Measurements from ENCODE around the gene KCNJ1.

The KCNJ1 gene

GRCh38 chr11:128905345-128906184, 38.5 kb upstream of the KCNJ1 start:
- H3K27me3 Mint-ChIP-seq: peaks cover 61% of the 10 kb centered on the region
- no peaks in the 10 kb centered on the region for H3K9me3 Mint-ChIP-seq
- H3K27ac Mint-ChIP-seq: no peak overlapping the region
- DNase-seq: peak; percentile 56
- no peaks in the 10 kb centered on the region for H3K36me3 Mint-ChIP-seq (ENCODE audit: low read depth)
- peak overlapping the region; percentile 70 for H3K4me3 Mint-ChIP-seq
- peaks cover 14% of the 10 kb centered on the region for H3K4me1 Mint-ChIP-seq (ENCODE audit: low read depth)

DNA sequence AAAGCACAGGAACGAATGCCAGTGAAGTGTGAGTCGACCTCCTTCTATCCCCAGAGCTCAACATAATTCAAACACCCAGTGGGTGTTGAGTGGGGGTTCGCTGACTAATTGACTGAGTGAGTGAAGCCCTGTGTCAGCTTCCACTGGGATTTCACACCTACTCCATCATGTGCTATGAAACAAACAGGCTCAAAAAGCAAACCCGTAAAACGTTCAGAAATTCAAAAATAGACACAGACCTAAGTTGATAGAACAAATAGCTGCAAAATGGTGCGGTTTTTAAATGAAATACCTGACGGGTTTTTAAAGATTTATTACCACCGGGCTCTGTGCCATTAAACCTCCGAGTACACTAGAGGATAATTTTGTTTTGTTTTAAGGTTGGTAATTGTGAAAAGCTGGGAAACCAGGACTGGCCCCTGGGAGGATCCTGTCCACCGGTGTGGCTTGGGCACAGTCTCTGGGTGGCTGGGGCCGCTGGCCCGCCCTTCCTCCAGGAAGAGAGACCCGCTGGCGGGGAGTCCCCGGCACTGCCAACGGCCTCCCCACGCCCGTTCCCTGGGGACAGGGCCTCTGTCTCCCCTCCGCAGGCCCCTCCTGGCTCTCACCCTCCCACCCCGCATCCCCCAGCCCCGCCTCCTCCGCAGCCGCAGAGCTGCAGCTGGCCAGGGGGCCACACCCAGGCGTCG, 37.7 kb upstream of the KCNJ1 start:
- Mint-ChIP-seq H3K9me3 (no peaks in the 10 kb centered on the region), H3K27me3 (peaks cover 57% of the 10 kb centered on the region), H3K36me3 (ENCODE audit: low read depth) (no peaks in the 10 kb centered on the region), H3K27ac (no peak overlapping the region), H3K4me3 (peak overlapping the region; percentile 40), H3K4me1 (ENCODE audit: low read depth) (peaks cover 14% of the 10 kb centered on the region)
- DNase-seq: no peak

DNA sequence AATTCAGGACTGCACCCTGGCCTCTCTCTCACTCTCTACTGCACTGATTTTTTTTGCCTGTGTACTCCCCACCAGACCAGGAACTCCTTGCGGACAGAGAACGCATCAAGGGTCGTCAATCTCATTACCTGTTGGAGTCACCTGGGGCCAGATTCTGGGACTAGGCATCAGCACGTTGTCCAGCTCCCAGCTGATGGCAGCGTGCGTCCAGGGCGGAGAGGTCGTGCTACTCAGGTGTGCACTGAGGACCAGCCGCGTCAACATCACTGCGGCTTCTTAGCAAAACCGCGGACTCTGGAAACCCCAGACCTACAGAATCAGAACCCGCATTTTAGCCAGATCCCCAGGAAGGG, 37.2 kb upstream of the KCNJ1 start:
- peaks cover 52% of the 10 kb centered on the region for H3K27me3 Mint-ChIP-seq
- DNase-seq: no peak
- H3K27ac Mint-ChIP-seq: no peak overlapping the region

GRCh38 chr11:128903248-128904061, 36.4 kb upstream of the KCNJ1 start:
- DNase-seq: no peak

More for the DNA sequence above, 37.2 kb upstream of the KCNJ1 start:
- Mint-ChIP-seq H3K36me3 (ENCODE audit: low read depth) (no peaks in the 10 kb centered on the region), H3K9me3 (no peaks in the 10 kb centered on the region), H3K4me3 (no peak overlapping the region), H3K4me1 (ENCODE audit: low read depth) (peaks cover 14% of the 10 kb centered on the region)

DNA sequence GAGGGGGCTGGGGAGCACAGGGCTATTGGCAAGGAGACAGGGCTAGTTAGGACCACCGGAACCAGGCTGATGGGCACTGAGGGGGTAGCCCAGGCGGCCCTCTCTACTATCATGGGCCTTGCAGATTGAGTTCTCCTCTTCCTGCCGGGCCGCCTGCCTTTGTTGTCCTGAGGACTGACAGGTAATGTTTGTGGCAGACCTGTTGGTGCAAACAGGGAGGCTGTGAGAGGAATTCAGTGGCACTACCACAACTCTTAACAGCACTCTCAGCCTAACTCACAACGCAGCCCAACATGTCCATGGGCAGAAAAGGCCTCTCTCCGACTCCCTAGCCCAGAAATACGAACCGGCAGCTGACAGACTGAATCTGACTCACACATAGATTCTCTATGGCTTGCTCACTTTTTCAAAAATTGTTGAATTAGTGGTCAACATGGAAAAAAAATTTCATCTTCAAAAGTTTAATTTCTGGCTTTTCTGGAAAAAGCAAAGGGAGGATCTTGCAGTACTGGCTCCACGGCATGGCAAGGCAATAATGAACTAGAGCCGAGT, 35.5 kb upstream of the KCNJ1 start:
- no peaks in the 10 kb centered on the region for H3K36me3 Mint-ChIP-seq (ENCODE audit: low read depth)
- H3K4me3 Mint-ChIP-seq: no peak overlapping the region
- H3K9me3 Mint-ChIP-seq: no peaks in the 10 kb centered on the region
- H3K27ac Mint-ChIP-seq: no peak overlapping the region
- no peak for DNase-seq
- H3K27me3 Mint-ChIP-seq: peaks cover 35% of the 10 kb centered on the region
- H3K4me1 Mint-ChIP-seq (ENCODE audit: low read depth): peaks cover 14% of the 10 kb centered on the region

More at GRCh38 chr11:128903248-128904061, 36.4 kb upstream of the KCNJ1 start:
- H3K9me3 Mint-ChIP-seq: no peaks in the 10 kb centered on the region
- no peak overlapping the region for H3K4me3 Mint-ChIP-seq
- no peak overlapping the region for H3K27ac Mint-ChIP-seq
- peaks cover 14% of the 10 kb centered on the region for H3K4me1 Mint-ChIP-seq (ENCODE audit: low read depth)
- peaks cover 44% of the 10 kb centered on the region for H3K27me3 Mint-ChIP-seq
- H3K36me3 Mint-ChIP-seq (ENCODE audit: low read depth): no peaks in the 10 kb centered on the region

- Mint-ChIP-seq H3K4me1 (ENCODE audit: low read depth) (peaks cover 14% of the 10 kb centered on the region), H3K4me3 (no peak overlapping the region), H3K36me3 (ENCODE audit: low read depth) (no peaks in the 10 kb centered on the region), H3K27me3 (peaks cover 28% of the 10 kb centered on the region), H3K9me3 (no peaks in the 10 kb centered on the region), H3K27ac (no peak overlapping the region)
- no peak for DNase-seq
Observed at GRCh38 chr11:128901653-128902514, 34.8 kb upstream of the KCNJ1 start.

DNA sequence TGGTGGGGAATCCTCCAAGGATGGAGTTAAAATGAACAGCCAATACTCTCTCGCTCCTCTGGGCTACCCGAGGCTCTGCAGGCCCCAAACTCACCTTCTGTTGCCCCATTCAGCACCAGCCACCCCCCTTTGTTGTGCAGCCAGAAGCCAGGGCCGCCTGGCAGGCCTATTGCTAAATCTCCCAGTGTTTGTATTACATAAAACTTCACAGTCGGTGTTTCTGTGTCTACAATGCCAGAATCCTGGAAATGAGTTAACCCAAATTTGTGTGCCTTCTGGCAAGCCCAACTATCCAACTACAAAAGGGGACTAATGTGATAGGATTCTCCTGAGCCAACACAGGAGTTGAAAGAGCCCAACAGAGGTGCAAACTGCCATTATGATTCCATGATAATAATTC, 33.4 kb upstream of the KCNJ1 start:
- Mint-ChIP-seq H3K9me3 (no peaks in the 10 kb centered on the region), H3K4me3 (no peak overlapping the region), H3K27me3 (peaks cover 19% of the 10 kb centered on the region), H3K27ac (no peak overlapping the region), H3K36me3 (ENCODE audit: low read depth) (no peaks in the 10 kb centered on the region), H3K4me1 (ENCODE audit: low read depth) (peaks cover 8% of the 10 kb centered on the region)
- no peak for DNase-seq

GRCh38 chr11:128898580-128899344, 31.7 kb upstream of the KCNJ1 start:
- peaks cover 19% of the 10 kb centered on the region for H3K27me3 Mint-ChIP-seq
- DNase-seq: no peak
- no peak overlapping the region for H3K27ac Mint-ChIP-seq

DNA sequence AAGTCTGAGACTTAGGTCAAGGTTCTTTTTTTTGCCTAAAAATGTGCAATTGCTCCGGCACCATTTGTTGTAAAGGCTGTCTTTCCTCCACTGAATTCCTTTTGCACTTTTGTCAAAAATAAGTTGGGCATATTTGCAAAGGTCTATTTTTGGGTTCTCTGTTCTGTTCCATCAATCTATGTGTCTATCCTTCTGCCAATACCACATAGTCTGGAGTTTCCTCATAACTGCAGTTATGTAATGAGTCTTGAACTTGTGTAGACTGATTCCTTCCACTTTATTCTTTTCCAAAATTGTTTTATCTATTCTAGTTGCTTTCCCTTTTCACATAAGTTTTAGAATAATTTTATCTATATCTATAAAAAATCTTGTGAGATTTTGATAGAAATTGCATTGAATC, 30.7 kb upstream of the KCNJ1 start:
- H3K27ac Mint-ChIP-seq: no peak overlapping the region
- H3K4me3 Mint-ChIP-seq: no peak overlapping the region
- H3K9me3 Mint-ChIP-seq: no peaks in the 10 kb centered on the region

More at GRCh38 chr11:128898580-128899344, 31.7 kb upstream of the KCNJ1 start:
- Mint-ChIP-seq H3K4me1 (ENCODE audit: low read depth) (no peaks in the 10 kb centered on the region), H3K36me3 (ENCODE audit: low read depth) (no peaks in the 10 kb centered on the region), H3K4me3 (no peak overlapping the region), H3K9me3 (no peaks in the 10 kb centered on the region)

GRCh38 chr11:128896356-128896755, 29.3 kb upstream of the KCNJ1 start:
- no peak for DNase-seq
- peaks cover 30% of the 10 kb centered on the region for H3K27me3 Mint-ChIP-seq

More for the DNA sequence above, 30.7 kb upstream of the KCNJ1 start:
- H3K36me3 Mint-ChIP-seq (ENCODE audit: low read depth): no peaks in the 10 kb centered on the region
- no peak for DNase-seq
- H3K27me3 Mint-ChIP-seq: peaks cover 20% of the 10 kb centered on the region
- no peaks in the 10 kb centered on the region for H3K4me1 Mint-ChIP-seq (ENCODE audit: low read depth)

GRCh38 chr11:128895526-128895925, 28.4 kb upstream of the KCNJ1 start:
- H3K27me3 Mint-ChIP-seq: peaks cover 36% of the 10 kb centered on the region
- DNase-seq: no peak
- no peak overlapping the region for H3K27ac Mint-ChIP-seq
- H3K36me3 Mint-ChIP-seq (ENCODE audit: low read depth): no peaks in the 10 kb centered on the region
- H3K9me3 Mint-ChIP-seq: no peaks in the 10 kb centered on the region
- H3K4me1 Mint-ChIP-seq (ENCODE audit: low read depth): peaks cover 4% of the 10 kb centered on the region
- H3K4me3 Mint-ChIP-seq: no peak overlapping the region

More at GRCh38 chr11:128896356-128896755, 29.3 kb upstream of the KCNJ1 start:
- no peaks in the 10 kb centered on the region for H3K9me3 Mint-ChIP-seq
- no peaks in the 10 kb centered on the region for H3K36me3 Mint-ChIP-seq (ENCODE audit: low read depth)
- H3K4me3 Mint-ChIP-seq: no peak overlapping the region
- peaks cover 2% of the 10 kb centered on the region for H3K4me1 Mint-ChIP-seq (ENCODE audit: low read depth)
- H3K27ac Mint-ChIP-seq: no peak overlapping the region

DNA sequence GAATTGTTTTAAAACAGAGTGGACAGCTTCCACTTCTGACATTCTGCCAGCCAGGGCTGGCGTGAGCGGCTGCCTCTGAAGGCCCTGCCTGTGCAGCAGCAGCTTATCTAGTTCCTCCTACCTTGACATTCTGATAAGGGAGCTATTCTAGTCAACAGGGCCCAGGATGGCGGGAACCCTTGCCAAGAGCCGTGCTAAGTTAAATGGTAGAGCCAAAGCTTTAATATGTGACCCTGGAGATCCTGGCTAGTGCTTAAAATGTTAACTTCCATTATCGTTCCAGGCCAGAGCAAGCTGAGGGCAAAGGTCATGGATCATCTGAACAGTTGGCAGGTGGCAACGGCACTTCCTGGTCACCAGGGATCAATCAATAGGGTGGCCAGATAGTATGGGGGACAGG, 27.6 kb upstream of the KCNJ1 start:
- Mint-ChIP-seq H3K4me3 (no peak overlapping the region), H3K36me3 (ENCODE audit: low read depth) (no peaks in the 10 kb centered on the region), H3K9me3 (no peaks in the 10 kb centered on the region), H3K4me1 (ENCODE audit: low read depth) (peaks cover 4% of the 10 kb centered on the region), H3K27ac (no peak overlapping the region), H3K27me3 (peaks cover 44% of the 10 kb centered on the region)
- DNase-seq: no peak

DNA sequence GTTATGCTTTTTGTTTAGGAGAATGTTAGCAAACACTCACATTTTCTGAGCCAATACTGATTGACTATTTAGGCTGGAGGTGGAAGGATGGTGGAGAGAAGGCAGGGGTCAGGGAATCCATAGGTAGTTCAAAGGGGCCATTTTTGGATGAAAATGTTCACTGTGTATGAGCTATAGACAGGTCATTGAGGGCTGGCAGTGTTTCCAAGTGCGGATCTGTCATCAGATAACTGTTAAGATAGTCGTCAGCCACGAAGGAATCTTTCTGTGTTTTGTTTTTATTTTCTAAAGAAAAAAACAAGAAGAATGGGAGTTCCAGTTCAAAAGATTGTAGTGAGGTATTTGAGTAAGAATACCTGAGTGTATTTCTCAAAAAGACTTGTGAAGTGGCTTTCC, 27.2 kb upstream of the KCNJ1 start:
- H3K4me1 Mint-ChIP-seq (ENCODE audit: low read depth): peaks cover 4% of the 10 kb centered on the region
- no peaks in the 10 kb centered on the region for H3K9me3 Mint-ChIP-seq
- peaks cover 48% of the 10 kb centered on the region for H3K27me3 Mint-ChIP-seq
- no peak for DNase-seq
- no peak overlapping the region for H3K4me3 Mint-ChIP-seq
- no peaks in the 10 kb centered on the region for H3K36me3 Mint-ChIP-seq (ENCODE audit: low read depth)
- H3K27ac Mint-ChIP-seq: no peak overlapping the region

Measured in activated T-cell treated with anti-CD3 and anti-CD28 coated beads, Interleukin-2, amount 50 U/mL, for 24 hours (primary cell).